Motor neuron (in vitro differentiated cells): ENCODE measurements around the gene NDST3. TPM values are rescaled to one million over a fixed set of nuclear protein-coding genes. Genes with fewer than 3 reads are reported as not detected.
A peak's percentile ranks its signal among the peaks of the same experiment; 100 is the strongest.
"Not testable (repeated sequence)": the region's sequence is repeated elsewhere in the genome, so short reads cannot be mapped to it uniquely, and the experiment has no call there.

Experiments
- ATAC-seq, 8 experiments: fragments of 200-7000 bp; cut with Tn5 transposase; replicated peaks in 6 of 8; 2 replicates each; pipeline ENCODE4 v1.8.0; 2021; ENCODE audit warnings: mild to moderate bottlenecking in 8 of 8, moderate library complexity in 8 of 8
- H3K27ac ChIP-seq, 2 donors: fragments of 250-450 bp; sonication (Bioruptor Pico); 2 replicates each; pipeline ENCODE4 v1.9.0; 2021; ENCODE audit warnings: antibody characterized with exemption in 2 of 2, mild to moderate bottlenecking in 2 of 2, moderate library complexity in 1 of 2
- H3K4me1 ChIP-seq, 2 donors: fragments of 250-450 bp; sonication (Bioruptor Pico); replicated peaks in 1 of 2; 2 replicates each; pipeline ENCODE4 v1.6.1; 2021; ENCODE audit warnings: antibody characterized with exemption in 2 of 2, mild to moderate bottlenecking in 2 of 2, moderate library complexity in 1 of 2
- H3K4me3 ChIP-seq, 5 donors: fragments of 250-450 bp; sonication (Bioruptor Pico); 2 replicates each; pipeline ENCODE4 v1.9.0; 2021; ENCODE audit warnings: antibody characterized with exemption in 5 of 5, mild to moderate bottlenecking in 5 of 5, moderate library complexity in 4 of 5
- WGBS, 10 experiments: fragments of 450-650 bp; shearing (Covaris generic); methylation state at CpG; one replicate each; pipeline ENCODE4 v1.0.0; 2022; 5-methylcytosine and 5-hydroxymethylcytosine counted together
- in situ Hi-C, 9 experiments: fragments of 400-800 bp; cut with MboI; loops; one replicate each; pipeline ENCODE4 v1.15.0; 2021; ENCODE audit warnings: low sequenced_read_pairs in 9 of 9, low pct_unique_long_range_greater_than_20kb in 2 of 9; ENCODE audit not compliant: unreplicated experiment in 9 of 9
- total RNA-seq, 8 experiments: library from RNA; unstranded; fragments of 300-600 nt; gene quantifications; 2 replicates each; pipeline versions ENCODE4 v1.2.3 to v1.2.4, GENCODE V29; 2022

Gene NDST3
- total RNA-seq, 8 experiments from 2014 or later = 1.3 to 31.4 (median 3.7) TPM

DNA sequence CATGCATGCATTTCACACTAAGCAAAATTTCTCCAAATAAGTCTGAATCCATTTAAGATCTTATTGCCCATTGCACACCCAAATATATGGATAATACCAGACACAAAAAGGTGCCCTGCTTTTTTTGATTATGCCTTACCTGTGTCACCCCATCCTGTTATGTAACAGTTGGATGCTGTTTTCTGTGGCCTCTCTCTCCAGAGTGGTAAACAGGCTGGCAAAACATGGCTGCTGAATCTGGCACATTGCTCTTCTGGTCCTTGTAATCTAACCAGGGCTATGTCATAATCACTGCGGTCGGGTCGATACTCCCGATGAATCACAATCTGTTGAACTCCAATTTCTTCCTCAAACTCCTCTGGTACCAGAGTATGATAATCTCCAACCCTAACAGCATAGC is 248.4 kb downstream of the NDST3 start:
- WGBS, 10 experiments = 0 to 91% (median 45%) methylated on average over 1 to 4 of the region's 4 CpGs; no CpG with 5 or more reads in 6 of the 10 experiments
- ATAC-seq = peak in 2 of 8 experiments; percentile 1
- Histone ChIP-seq H3K4me1 (peaks cover 0 to 10% of the 10 kb centered on the region in 2 donors), H3K27ac (no peak overlapping the region), H3K4me3 (no peak overlapping the region)
- in situ Hi-C loops = no loop called here

DNA sequence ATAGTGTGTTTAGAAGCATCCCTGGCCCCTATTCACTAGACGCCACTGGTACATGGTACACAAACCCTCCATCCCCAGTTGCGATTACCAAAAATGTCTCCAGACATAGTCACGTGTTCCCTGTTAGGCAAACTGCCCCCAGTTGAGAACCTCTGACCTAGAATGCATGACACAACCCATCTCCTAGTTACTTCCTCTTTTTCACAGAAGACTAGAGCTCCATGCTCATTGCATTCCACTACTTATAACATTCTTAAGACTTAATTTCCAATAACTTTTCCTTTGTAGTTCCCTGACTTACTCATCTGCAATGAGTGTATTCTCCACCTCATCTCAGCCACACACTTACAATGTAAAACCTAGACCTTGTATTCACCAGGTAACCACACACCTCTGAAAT is 249.9 kb downstream of the NDST3 start:
- H3K27ac ChIP-seq = no peak overlapping the region
- ATAC-seq = no peak
- H3K4me1 ChIP-seq = peaks cover 0 to 10% of the 10 kb centered on the region in 2 donors
- no peak overlapping the region for H3K4me3 ChIP-seq
- 64 to 100% (median 92%) methylated on average over 2 to 3 of the region's 3 CpGs; no CpG with 5 or more reads in 4 of the 10 experiments for WGBS, 10 experiments
- in situ Hi-C loops = no loop called here

DNA sequence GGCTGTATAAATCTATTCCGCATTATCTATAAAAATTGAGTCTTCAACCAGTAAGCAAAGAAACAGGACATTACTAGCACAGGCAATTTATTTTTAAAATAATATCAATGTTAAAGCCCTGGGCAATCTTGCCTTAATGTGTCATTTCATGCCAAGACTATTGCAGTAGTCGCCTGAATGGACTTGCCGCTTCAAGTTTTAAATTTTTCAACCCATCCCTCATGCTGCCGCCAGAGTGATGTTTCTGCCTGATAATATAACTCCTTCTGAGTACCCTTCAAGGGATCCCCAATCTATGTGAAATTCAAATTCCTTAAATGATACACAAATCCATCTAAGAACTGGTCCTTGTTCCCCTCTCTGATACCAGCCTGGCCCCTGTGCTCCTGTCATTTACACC is 251.6 kb downstream of the NDST3 start:
- Histone ChIP-seq H3K27ac (no peak overlapping the region), H3K4me3 (no peak overlapping the region), H3K4me1 (peaks cover 0 to 4% of the 10 kb centered on the region in 2 donors)
- WGBS, 10 experiments = 83 to 100% (median 94%) methylated on average over 1 to 4 of the region's 4 CpGs
- no peak for ATAC-seq
- in situ Hi-C loops = no loop called here

DNA sequence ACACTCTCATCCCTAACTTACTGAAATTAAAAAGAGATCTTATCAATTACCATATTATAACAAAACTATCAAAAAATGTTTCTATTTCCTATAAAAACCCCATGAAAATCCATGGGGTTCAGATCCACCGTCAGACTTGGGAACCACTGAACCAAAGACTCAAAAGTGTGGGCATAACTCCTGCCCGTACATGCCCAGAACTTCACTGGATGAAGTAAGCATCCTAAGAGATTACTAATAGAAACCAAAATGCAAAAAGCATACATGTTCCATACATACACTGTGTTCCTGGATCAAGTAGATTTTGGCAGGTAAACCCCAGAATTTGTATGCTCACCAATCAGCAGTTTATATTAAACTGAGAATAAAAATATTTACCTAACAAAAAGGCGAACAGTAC is 252.4 kb downstream of the NDST3 start:
- in situ Hi-C loops = no loop called here
- Histone ChIP-seq H3K4me3 (no peak overlapping the region), H3K27ac (no peak overlapping the region), H3K4me1 (peaks cover 0 to 4% of the 10 kb centered on the region in 2 donors)
- no peak for ATAC-seq
- WGBS, 10 experiments = 90 to 100% (median 100%) methylated on average over 1 to 3 of the region's 3 CpGs; no CpG with 5 or more reads in 2 of the 10 experiments

DNA sequence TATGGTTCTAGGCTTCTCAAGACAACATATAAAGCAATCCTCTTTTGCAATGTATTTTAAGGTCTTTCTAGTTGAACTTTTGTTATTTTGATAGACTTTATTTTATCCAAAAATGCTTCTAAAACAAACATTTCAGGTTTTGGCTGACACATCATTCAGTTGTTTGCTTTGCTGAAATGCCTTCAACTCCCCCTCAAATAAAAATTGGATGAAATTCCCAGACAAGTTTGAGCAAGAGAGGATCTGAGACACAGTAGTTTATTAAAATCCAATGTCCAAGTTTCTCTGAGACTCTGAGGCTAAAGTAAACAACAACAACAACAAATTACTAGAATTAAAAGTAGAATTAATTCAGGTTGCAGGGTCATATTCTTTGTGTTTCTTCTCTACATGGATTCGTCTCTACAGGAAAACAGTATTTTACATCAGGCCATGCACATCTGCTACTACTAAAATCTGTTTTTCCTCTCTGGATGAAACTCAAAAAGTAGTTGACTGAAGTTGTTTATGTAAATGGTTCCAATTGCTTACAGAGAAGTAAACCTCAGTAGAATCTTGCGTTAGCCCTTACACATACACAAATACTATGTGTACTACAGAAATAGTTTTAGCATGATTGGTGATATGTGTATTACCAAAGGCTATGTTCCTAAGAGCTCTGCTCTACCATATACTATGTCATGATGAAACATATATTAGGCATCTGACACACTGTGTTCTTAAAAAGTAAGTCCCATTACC is 253.6 kb downstream of the NDST3 start:
- peak in 2 of 8 experiments; percentile 11 to 15 for ATAC-seq
- in situ Hi-C loops = no loop called here
- no peaks in the 10 kb centered on the region for H3K4me1 ChIP-seq
- WGBS, 10 experiments = 10 to 100% (median 85%) methylated on average over 1 to 2 of the region's 2 CpGs; no CpG with 5 or more reads in 1 of the 10 experiments
- no peak overlapping the region for H3K27ac ChIP-seq
- H3K4me3 ChIP-seq = no peak overlapping the region

DNA sequence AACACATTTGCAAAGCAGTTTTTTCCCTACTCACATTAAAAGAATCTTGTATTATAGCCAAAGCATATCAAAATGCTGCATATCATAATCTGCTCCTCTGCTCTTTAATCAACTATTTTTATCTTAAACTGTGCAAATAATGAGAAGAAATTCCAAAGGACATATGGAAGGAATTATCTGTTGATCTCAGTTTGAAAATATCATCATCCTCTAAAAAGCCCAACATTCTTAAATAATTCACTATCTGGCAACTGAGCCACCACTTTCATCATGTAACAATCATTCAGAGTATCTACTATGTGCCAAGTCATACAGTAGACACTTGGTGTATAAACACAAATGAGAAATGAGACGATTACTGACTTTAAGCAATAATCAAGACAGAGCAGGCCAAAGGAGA is 255.5 kb downstream of the NDST3 start:
- in situ Hi-C loops = no loop called here

DNA sequence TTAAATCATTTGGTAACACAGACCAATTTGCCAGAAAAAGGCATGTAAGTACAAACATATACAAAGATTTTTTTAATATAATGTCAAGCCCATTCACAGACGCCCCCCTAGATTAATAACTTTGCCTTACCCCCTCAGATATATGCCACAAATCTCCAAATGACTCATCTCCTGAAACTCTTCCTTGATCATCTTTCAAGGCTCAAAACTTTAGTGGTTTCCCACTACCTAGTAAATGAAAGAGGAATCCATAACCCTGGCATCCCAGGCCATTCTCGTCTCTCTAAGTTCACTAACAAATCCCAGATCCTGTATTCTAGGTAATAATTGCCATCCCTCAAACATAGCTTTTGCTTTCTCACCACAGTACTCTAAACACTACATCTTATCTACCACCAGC is 256.7 kb downstream of the NDST3 start:
- WGBS, 10 experiments = 48 to 100% (median 83%) methylated on average over 1 to 2 of the region's 2 CpGs; no CpG with 5 or more reads in 3 of the 10 experiments
- no peak for ATAC-seq
- in situ Hi-C loops = no loop called here
- Histone ChIP-seq H3K27ac (no peak overlapping the region), H3K4me3 (no peak overlapping the region), H3K4me1 (no peaks in the 10 kb centered on the region)

More for the DNA sequence above, 255.5 kb downstream of the NDST3 start:
- Histone ChIP-seq H3K4me3 (no peak overlapping the region), H3K27ac (no peak overlapping the region), H3K4me1 (no peaks in the 10 kb centered on the region)
- WGBS, 10 experiments = 0 to 100% (median 56%) methylated on average over 1 of the region's 1 CpG; no CpG with 5 or more reads in 2 of the 10 experiments
- ATAC-seq = peak in 3 of 8 experiments; percentile 11 to 53 (median 19)

DNA sequence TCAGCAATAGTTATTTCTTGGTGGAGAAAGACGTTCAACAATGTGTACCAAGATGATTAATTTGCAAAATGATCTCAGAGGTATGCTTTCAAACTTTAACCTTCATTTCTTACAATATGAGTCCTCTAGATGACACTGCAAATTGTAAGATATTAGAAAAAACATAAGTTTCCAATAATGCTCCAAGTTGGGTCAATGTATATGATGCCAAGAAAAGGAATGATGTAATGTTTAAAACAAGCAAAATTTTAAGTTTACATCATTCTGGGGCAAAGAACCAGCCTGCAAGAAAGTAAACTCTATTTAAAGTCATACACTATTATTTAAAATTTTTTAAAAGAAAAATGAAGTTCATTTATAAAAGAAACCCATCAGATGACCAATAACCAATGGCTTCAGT is 262.4 kb downstream of the NDST3 start:
- WGBS, 10 experiments = 50 to 100% (median 73%) methylated on average over 1 of the region's 1 CpG; no CpG with 5 or more reads in 3 of the 10 experiments
- H3K4me1 ChIP-seq = no peaks in the 10 kb centered on the region
- no peak for ATAC-seq
- in situ Hi-C loops = no loop called here
- H3K27ac ChIP-seq = no peak overlapping the region
- no peak overlapping the region for H3K4me3 ChIP-seq

DNA sequence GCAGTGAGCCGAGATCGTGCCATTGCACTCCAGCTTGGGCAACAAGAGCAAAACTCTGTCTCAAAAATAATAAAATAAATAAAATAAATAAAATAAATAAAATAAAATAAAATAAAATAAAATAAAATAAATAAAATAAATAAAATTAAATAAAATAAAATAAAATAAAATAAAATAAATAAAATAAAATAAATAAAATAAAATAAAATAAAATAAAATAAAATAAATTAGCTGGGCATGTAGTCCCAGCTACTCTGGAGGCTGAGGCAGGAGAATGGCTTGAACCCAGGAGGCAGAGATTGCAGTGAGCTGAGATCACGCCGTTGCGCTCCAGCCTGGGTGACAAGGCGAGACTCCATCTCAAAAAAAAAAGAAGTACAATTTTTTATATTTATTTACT is 265.3 kb downstream of the NDST3 start:
- H3K4me3 ChIP-seq, in situ Hi-C loops, ATAC-seq, H3K4me1 ChIP-seq, H3K27ac ChIP-seq: not testable (repeated sequence)
- 90 to 100% (median 99%) methylated on average over 2 to 6 of the region's 6 CpGs; no CpG with 5 or more reads in 2 of the 10 experiments for WGBS, 10 experiments

DNA sequence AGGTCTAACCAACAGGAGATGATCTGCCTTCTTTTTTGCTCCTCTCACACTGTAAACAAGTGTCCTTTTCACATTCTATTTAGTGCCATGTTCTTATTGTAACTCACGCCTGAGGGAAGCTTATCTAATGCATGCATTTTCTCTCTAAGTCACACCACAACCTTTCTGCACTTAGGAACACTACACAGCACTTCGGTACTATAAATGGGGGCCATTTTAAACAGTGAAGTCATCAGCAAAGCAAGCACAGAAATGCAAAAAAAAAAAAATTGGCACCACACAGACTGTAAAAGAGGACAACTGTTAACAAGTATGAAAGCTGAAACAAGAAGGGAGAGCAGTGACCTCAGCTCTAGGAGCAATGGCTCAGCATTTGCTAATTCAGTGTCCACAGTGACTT is 273.4 kb downstream of the NDST3 start:
- peak; percentile 38 to 98 (median 96) for ATAC-seq
- Histone ChIP-seq H3K4me1 (peaks cover 7 to 11% of the 10 kb centered on the region in 2 donors), H3K27ac (peak overlapping the region in 1 of 2 donors; percentile 41), H3K4me3 (no peak overlapping the region)
- WGBS, 10 experiments = 18 to 86% (median 51%) methylated on average over 1 to 2 of the region's 2 CpGs; no CpG with 5 or more reads in 1 of the 10 experiments
- in situ Hi-C loops = no loop called here
